HG03432 (cell line): Measurements from ENCODE around the gene ECE1.

ENCODE experiments used
- ATAC-seq: cut with Tn5 transposase; IDR thresholded peaks from one replicate; pipeline ENCODE4 v1.9.1; 2021; ENCODE audit warnings: mild to moderate bottlenecking, moderate library complexity; ENCODE audit not compliant: unreplicated experiment

The ECE1 gene

DNA sequence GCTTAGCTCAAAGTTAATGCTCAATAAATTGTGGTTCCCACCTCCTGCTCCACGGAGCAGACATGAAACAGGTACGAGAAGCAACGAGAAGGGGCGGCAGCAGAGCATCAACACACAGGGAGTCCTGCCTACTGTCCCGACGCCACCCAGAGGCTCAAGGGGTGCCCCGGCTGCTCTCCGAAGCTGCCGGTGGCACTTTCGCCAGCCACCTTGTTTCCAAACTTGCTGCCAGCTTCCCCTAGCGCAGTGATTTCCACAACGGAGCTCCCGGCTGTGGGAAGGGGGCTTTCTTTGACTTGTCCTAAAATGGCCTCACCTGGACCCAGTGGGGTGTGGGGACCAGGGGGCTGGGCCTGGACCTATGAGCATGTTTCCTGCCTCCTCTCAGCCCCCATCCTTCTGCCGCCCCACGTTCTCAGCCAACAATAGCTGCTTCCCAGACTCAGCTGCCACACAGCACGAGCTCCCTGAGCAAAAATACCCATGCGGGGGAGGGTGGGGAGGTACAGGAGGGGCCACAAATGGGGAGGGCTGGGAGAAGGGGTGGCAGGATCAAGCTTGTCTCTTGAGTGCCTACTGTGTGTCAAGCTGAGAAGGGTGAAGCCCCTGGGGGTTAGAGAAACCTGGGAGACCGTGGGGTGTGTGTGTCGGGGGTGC is 35.6 kb upstream of the ECE1 start:
- no peak for ATAC-seq

DNA sequence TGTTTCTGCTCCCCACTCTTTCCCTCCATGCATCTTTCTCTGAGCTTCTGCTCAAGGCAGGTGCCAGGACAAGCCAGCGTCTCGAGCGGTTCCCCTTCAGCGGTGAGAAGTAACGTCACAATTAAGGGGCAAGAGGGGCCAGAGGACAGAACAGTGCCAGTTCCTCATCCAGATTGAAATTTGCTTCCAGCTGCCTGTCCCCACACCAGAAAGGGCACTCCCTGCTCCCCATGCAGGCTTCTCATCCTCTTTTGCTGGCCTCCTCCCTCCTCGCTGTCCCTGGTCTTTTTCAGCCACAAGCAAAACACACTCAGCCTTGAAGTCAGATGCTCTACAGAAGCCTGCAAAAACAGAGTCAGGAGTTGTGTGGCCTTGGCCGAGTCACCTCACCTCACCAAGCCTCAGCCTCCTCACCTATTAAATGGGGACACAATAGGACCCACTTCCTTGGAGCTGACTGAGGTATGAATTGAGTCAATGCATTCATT is 35.0 kb upstream of the ECE1 start:
- ATAC-seq = no peak

DNA sequence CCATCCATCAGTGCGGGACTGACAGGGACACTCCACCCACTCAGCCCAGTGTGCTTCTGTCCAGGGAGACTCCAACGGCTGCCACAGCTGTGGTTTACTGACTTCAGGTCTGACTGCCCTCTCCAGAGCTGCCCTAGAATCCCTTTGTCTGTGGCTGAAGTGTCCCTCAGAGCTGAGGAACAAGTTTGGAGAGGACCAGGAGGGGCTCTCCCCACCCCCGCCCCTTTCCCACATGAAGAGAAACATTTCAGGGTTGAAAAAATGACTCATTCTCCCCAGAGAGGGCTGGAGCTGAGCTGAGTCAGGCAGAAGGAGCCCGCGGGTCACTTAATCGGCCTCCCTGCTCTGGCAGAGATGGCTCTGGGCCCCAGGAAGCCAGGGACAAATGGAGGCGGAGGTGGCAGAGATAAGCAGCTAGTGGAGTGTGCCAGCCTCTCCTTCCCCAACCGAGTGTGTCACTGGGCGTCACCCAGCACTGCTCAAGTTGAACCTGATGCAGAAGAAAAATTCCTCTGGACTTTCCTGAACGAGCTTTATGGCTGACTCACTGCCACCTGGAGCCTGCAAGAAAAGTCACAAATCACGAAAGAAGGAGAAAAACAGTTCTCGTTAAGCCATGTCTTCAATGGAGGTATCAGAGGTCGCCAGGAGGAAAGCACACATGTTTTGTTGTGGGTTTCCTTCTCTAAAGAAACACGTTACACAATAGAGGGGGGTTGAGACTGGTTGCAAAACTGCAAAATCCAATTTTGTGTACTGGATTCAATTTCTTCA is 34.3 kb upstream of the ECE1 start:
- ATAC-seq = peak; percentile 50

DNA sequence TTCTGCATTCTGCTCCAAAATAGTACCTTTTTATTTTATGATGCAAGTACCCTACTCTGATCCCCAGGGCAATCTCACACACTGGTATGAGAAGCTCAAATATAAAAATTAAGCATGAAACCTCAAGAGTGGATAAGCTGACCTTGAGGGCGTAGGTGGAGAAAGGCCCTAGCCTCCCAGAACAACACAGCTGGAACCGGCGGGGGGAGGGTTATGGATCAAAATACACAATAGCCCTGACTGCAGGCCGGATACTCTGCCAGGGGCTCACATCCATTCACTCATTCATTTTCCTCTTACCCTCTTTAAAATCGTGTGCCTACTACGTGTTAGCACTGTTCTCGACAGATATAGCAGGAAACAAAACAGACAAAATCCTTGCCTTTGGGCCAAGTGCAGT is 32.8 kb upstream of the ECE1 start:
- ATAC-seq = no peak

DNA sequence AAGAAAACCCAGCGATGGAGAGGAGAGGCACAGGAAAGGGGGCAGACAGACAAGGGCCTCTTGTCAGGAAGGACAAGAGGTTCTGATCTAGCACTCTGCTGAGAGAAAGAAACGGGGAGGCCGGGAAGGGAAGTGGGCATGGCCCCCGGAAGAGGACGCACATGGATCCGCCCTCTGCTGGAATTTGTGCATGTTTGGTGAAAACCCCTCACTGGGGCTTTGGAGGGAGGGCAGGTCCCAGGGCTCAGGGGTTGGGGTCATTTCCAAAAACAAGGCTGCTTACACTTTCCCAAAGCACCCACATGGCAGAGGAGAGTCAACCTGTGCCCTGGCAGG is 32.4 kb upstream of the ECE1 start:
- ATAC-seq = no peak

DNA sequence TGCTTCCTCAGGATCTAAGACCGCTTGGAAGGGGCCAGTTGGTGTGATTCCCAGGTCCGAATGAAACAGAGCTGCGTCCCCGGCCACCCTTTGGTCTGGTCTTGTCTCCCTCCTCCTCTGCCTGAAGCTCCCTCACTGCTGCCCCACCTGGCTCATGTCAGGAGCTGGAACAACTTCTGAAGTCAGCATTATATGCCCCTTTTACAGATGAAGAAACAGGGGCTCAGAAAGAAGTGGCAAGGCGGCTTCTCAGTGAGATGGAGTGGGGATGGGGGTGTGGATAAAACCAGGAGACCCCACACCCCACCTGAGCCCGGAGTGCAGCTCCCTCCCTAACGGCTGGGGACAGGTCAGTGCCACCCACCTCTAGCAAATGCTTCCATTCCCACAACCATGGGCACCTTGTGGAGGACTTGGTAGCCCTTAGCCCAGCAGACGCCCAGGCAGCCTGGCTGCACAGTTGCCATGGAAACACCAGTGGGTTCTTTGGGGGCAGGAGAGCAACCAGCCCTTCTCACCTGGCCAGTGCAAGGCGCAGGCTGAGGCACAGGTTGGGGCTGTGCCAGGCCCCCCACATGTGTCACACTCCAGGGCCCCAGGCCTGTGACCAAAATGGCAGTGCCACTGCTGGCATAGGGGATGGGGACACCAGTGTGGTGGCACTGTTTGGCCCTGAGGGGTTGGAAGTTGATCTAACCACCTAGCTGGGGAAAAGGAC is 31.9 kb upstream of the ECE1 start:
- ATAC-seq = no peak

DNA sequence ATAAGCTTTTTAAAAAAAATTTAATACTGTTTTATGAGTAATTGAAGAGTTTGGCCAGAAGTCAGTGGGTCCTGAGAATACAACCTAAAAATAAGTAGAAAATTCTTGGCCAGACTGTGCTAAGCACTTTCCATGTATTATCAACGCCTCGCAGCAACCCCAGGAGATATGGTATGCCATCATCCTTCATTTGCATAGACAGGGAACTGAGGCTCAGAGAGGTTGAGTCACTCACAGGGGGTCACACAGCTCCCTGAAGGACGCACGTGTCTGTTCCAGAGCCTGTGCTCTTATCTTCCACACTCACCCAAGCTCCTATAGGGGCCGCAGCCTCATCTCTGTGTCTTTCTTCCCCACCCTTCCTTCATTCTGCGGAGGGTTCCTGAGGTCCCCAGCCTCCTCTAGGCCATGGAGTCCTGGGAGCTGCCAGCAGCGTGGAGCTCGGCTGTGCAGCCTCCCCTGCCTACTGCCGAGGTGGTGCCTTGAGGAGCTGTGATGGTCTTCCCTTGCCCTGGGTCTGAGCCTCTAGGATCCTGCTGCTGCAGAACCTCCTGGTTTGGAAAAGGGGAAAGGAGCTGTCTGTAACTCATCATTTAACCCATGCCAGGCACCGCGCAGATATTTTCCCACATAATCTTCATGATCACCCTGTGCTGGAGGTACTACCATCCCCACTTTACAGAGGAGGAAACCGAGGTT is 30.3 kb upstream of the ECE1 start:
- no peak for ATAC-seq

DNA sequence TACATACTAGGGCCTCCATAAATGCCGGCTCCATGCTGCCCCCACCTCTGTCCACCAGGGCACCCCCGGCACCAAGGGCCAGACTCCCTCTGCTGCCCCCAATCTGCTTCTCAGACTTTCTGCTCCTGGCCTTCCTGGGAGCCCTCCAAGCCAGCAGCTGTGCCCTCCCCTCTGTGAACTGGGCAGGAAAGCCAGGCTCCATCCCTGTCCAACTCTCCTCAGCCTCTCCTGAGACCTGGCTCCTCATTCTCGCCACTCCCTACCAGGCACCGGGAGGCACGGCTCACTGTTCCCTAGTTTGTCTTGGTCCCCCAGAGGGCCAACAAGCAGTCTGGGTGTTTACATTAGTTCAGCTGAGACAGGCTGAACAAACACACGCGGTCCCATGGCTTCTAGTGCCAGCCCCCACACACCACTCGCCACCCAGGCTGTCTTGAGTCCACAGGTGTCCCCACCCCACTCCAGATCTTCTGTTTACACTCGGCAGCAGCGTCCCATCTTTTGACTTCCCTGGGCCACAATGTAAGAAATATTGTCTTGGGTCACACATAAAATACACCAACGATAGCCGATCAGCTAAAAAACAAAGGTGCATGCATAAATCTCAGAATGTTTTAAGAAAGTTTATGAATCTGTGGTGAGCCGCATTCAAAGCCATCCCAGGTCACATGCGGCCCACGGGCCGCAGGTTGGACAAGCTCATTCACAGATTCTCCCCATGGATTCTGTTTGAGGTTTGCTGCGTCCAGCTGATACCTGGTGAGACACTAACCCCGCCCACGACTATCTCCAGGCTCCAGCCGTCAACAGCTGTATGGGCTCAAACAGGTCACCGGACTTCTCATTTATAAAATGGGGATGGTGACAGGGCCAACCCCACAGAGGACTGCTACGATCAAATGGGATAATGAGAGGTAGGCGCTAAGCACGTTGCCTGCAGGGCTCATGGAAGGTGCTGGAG is 29.5 kb upstream of the ECE1 start:
- ATAC-seq = no peak

DNA sequence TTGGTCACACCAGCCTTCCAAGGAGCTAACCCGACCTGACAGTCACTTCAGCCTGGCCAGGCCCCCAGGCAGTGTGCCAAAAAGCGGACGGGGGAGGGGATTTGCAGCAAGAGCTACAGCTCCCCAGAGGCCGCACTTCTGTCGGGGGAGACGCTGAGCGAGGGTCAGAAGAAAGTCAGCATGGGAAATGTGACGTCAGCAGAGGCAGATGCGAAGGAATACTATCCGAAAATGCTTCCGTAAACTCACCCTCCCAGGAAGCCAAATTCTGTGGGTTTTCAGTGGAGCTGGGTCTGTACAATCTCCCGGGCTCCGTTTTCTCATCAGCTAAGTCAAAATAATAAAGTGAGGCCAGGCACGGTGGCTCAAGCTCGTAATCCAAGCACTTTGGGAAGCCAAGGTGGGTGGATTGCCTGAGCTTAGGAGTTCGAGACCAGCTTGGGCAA is 28.5 kb upstream of the ECE1 start:
- no peak for ATAC-seq

DNA sequence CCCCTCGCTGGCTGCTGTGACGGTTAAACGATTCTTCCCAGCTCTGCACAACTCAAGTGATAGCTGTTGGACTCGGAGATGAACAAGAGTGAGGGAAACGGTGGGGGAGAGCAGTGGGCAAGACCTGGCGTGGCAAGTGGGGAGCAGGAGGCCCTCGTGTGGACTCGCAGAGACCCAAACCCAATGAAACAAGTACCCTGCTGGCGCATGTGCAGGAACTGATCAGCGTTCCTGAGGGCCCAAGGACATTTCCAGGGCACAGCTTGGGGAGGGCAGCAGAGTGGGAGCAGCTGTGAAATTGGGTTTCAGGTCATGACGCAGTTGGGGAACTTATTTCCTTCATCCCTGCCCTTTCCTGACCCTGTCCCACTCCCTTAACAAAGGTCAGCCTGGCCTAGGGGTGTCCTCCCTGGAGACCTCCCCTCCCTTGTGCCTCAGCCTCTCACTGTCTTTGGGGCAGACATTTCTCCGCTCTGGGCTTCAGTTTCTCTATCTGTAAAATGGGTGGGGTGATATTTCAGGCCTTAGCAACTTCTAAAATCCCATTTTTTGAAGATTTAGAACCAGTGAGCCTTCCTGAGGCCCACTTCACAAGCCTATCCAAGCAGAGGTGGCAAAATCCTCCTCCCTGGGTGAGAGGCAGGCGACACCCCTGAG is 27.9 kb upstream of the ECE1 start:
- no peak for ATAC-seq

DNA sequence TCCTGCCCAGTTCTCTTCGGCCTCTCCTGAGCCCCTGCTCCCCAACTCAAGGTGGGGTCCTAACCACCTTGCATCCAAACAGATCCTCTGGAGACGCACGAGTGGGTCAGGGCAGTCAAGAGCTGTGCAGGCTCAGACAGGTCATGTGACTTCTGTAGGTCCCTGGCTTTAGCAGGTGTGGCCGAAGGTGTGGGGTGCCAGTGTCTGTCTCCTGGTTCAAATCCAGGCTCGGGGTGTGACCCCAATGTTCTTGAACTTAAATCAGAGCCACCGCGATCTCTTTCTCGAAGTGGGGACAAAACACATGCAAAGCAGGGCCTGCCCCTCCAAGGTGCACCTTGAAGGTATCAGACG is 27.4 kb upstream of the ECE1 start:
- ATAC-seq = no peak

DNA sequence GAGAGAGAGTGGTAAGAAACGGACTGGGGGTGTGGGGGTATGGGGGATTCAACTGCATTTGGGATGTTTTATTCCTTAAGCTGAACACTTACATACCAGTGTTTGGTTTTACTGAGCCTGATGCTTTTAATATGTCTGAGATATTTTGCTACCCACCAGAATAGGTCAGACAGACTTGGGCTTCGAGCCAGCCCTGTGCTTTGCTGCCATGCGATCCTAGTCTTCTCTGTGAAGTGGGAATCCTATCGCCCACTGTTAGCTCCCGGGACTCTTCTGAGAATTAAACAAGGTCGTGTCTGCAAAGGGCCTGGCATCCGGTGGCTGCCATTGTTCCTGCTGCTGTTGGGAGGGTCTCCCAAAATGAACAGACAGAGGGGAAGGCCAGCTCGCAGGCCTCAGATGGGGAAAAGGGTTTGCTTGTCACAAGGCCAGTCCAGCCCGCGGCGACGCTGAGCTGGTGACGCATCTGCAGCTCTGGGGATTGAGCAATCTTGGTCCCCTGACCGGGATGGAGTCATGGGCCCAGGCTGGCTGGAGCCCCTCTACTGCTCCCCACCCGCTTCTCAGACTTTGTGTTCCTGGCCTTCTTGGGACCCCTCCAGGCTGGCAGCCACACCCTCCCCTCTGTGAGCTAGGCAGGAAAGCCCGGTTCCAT is 26.9 kb upstream of the ECE1 start:
- ATAC-seq = no peak

DNA sequence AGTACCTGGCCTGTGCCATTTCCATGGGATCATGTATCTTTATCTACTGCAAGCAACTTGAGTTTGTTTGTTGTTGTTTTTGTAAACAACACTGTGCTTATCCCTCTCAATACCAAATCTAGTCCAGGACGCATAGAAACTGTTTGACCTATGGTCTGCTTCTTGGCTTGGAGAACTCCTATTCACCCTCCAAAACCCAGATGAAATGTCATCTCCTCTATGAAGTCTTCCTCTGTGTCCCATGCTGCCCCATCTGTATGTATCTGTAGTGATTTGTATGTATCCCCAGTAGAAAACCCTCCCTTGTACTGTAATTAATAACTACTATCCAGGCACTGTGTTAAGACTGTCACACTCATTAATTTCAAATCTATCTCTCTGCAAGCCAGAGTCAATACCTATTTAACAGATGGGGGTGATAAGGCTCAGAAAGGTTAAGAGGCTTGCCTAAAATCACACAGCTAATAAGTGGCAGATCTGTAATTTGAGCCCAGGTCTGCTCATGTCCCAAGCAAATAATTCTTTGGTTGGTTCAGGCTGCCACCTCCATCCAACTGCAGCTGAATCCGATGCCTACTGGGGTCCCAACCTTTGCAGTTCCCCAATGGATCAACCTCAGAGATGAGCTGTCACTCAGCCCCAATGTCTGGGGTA is 24.6 kb upstream of the ECE1 start:
- no peak for ATAC-seq

DNA sequence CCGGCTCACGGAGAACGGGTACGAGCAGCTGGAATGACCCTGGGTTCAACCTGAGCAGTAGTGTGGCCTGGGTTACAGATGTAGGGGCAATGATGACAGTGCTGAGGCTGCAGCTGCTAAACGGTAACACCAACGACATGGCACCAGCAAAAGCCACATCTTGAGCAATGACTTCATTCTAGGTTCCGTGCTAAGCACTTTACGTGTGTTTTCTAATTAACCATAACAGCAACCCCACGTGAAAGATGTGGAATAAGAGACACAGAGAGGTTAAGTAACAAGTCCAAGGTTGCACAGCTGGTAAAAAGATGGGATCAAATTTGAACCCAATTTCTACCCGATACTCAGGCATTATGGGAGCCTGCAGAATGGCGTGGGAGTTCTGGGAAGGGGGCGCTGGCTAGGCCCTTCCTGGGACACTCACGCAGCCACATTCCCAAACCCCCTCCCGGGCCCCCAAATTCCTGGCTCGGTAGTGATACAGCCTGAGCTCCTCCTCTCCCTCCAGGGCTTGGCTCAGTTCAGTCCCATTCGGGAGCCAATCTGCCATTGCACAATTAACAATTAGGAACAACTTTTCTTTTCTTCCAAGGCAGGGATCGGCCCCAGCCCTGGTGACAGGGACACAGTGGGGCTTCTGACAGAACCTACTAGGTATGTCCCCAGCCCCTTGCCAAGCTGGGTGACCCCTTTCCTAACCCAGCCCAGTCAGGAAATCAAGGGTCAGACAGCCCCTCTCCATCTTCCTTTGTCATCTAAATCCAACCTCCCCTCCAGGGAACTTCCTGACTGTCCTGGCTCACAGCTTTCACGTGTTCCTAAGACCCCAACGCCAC is 23.8 kb upstream of the ECE1 start:
- no peak for ATAC-seq

DNA sequence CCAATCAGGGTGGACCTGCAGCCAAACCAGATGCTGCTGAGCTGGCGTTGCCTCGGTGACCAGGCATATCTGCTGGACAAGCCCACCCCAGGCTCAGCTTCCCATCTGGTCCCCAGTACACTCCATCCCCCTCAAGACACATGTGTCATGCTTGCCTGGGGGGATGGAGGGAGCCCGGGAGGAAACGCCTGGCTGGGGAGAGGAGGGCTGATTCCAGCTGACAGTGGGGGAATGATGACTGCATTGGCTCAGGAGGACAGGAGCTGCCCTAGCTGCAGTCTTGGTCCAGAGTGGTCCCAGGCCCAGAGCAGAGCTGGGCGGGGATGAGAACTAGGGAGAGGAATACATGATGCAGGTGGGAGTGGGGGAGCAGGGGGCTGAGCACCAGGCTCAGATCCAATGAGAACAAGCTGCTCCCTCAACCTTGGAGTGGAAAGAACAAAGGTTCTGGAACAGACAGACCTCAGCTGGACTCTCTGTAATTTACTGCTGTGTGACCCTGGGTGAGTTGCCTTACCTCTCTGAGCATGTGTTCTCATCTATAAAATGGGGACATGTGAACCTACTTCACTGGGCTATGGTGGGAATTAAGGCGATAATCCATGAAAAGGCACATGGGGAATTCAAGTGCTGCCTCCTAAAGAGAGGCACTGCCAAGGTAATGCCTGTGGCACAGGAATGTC is 23.1 kb upstream of the ECE1 start:
- no peak for ATAC-seq

DNA sequence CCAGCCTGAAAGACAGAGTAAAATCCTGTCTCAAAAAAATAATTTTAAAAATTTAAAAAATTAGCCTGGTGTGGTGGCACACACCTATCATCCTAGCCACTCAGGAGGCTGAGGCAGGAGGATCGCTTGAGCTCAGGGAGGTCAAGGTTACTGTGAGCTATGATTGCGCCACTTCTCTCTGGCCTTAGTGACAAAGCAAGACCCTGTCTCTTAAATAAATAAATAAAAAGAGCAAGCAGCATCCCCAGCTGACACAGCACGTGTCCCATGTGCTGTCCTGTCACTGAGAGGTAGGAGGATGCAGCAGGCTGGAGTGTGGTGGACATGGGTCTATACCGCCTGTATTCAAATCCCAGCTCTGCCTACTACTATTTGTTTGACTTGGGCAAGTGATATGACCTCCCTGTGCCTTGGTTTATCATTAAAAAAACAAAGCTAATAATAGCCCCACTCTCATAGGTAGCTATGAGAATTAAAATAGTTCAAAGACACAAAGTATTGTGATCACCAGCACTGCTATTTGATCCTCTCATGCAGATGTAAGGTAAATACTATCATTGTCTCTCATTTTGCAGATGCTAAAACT is 22.2 kb upstream of the ECE1 start:
- ATAC-seq = no peak

DNA sequence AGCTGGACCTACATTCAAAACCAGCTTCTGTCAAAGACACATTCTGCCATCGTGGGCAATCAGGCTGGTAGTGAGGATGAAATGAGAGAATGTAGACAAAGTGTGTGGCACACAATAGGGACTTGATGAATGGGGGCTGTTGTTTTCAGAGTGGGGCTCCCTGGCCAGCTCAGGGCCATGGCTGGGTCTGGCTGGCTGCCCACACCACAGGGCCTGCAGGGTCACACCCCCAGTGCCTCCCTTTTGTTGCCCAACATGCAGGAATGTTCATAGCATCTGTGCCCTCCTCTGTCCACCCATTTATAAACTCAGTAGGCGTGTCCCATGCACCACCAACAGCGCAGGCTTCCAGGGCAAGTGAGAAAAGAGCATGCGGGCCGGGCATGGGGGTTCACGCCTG is 20.8 kb upstream of the ECE1 start:
- no peak for ATAC-seq
